Activated T-helper 1 cell treated with Interleukin-2 at 50 U/mL for 16 hours (primary cell): ENCODE measurements around the gene PARD3B.

Experiments used
- DNase-seq: peaks from one replicate; pipeline ENCODE4 v3.0.0-alpha.2; 2020; ENCODE audit warnings: low read depth

PARD3B gene

GRCh38 chr2:204840504-204840903 is 295.2 kb downstream of the PARD3B start:
- DNase-seq = no peak

GRCh38 chr2:204842068-204842467 is 296.8 kb downstream of the PARD3B start:
- no peak for DNase-seq

GRCh38 chr2:204842661-204843485 is 297.6 kb downstream of the PARD3B start:
- DNase-seq = no peak

- DNase-seq = no peak
These were observed 301.2 kb downstream of the PARD3B start for GRCh38 chr2:204846471-204846870.

- DNase-seq = no peak
These were observed 304.6 kb downstream of the PARD3B start for GRCh38 chr2:204849892-204850291.

- no peak for DNase-seq
These were observed 305.3 kb downstream of the PARD3B start for GRCh38 chr2:204850581-204850980.

DNA sequence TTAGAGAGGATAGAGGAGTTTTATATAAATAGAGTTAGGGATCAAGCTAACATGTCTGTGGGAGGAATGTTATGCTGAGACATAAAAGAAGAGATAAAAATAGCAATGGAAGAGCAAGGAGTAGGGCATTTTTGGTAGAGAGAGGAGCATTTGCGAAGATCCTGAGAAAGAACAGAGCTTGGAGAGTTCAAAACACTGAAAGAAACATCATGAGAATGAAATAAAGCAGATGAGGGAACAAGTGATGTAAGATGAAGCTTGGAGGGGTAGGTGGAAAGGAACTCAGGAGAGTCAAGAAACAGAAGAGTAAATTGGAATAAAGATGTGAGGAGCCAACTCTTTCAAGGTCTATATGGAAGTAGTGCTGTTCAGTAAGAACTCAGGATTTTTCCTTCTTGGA is 308.6 kb downstream of the PARD3B start:
- DNase-seq = no peak

- no peak for DNase-seq
These were observed 315.0 kb downstream of the PARD3B start for GRCh38 chr2:204860274-204860673.

DNA sequence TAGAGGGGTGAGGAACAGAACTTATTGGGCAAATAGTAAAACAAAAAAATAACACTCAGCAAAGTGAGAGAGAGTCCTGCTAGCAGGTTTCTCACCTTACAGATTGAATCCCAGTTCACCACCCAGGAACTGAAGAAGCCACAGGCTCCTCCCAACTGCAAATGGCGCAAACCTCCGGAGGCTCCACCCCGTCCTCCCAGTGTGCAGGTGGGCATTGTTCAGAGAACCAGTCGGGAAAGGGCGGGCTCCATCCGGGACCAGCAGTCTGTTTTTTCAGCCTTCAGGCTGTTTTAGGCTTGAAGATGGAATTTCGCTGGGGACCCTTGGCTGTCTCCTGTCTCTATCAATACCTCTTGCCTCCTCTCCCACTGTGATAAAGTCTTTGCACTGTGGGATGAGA is 317.5 kb downstream of the PARD3B start:
- no peak for DNase-seq

- DNase-seq = no peak
These were observed 318.1 kb downstream of the PARD3B start for GRCh38 chr2:204863336-204863735.

- DNase-seq = no peak
These were observed 324.0 kb downstream of the PARD3B start for GRCh38 chr2:204869132-204869823.

- DNase-seq = no peak
These were observed 324.8 kb downstream of the PARD3B start for GRCh38 chr2:204870053-204870452.

GRCh38 chr2:204871231-204871953 is 326.1 kb downstream of the PARD3B start:
- DNase-seq = no peak

DNA sequence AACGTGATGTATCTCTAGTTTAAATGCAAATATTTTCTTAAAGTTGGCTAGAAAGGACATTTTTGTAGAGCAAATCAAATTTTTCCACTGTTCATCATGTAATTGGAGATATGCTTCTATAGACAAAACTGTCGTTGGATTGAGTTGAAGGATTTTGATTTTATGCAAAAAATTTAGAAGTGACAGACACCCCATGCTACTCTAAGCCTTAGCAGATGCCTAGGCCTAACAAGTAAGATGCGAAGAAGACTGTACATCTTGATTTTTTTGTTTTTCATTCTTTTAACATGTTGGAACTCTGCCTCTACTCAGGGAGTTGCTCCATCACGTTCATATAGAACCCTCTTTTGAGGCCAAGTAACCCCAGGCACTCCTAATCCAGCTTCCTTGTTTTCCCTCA is 331.0 kb downstream of the PARD3B start:
- DNase-seq = no peak

DNA sequence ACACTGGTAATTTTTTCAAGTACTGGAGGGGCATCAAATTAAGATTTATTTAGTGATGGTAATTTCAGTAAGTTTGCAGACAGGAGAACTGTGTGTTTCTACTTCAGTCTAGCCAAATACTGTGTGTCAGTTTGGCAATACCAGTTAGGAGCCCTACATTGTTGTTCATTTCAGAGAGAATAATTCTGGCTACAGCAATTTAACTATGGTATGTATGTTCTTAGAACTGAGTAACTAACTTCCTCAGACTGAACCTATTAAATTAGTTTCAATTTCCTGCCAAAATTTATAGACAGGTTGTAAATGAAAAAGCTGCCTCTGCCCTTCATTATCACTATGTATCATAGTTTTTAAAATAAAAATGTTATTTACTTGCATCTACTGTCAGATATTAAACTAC is 332.4 kb downstream of the PARD3B start:
- no peak for DNase-seq

GRCh38 chr2:204880928-204881327 is 335.7 kb downstream of the PARD3B start:
- DNase-seq = no peak

DNA sequence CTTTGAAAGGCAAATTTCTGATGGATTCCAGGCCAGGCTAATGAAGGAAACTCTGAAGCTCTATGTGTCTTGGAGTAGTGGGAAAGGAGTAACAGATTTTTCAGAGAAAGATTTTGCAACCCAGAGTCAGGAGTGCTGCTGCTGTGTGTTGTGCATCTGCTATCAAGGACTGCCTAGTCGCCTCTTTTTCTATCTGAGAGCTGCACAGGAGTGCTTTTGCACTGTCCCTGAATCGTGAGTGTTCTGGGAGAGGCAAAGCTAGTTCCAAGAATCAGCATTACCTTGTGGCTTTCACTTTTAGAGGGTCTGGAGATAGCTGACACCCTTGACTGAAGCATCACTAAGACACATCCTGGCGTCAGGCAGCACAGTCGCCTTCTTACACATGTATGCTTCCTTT is 336.4 kb downstream of the PARD3B start:
- peak; percentile 1 for DNase-seq

DNA sequence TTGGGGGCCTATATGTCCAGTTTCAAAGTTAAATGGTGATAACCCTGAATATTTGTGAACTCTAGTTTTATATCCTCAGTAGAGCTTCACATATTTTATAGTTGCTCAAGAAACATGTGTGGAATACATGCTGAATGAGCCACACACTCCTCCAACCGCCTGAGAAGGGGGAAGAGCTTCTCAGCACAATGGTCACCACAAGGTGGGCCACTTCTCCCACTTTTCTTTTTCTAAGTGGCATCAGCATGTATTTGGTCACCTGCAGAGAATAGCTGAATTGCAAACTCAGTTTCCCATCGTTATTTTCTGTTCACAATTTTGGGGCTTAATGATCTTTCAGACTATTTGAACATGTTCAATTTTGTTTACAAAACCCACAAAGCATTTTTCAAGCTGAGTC is 340.5 kb downstream of the PARD3B start:
- no peak for DNase-seq

GRCh38 chr2:204886713-204887112 is 341.4 kb downstream of the PARD3B start:
- DNase-seq = no peak

DNA sequence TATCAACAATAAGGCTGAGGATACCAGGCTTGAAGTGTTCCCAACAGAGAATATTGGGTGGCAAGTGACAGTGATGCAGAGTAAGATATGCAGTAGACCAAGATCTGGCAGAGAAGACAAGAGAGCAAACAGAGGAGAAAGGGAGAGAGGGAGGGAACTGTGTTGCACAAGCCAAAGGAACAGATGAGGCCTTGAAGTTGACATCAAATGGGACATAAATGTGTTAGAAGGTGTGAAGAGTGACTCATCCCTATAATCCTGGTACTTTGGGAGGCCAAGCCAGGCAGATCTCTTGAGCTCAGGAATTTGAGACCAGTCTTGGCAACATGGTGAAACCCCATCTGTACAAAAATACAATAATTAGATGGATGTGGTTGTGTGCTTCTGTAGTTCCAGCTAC is 342.9 kb downstream of the PARD3B start:
- DNase-seq = no peak

- no peak for DNase-seq
These were observed 345.4 kb downstream of the PARD3B start for GRCh38 chr2:204890680-204891079.

DNA sequence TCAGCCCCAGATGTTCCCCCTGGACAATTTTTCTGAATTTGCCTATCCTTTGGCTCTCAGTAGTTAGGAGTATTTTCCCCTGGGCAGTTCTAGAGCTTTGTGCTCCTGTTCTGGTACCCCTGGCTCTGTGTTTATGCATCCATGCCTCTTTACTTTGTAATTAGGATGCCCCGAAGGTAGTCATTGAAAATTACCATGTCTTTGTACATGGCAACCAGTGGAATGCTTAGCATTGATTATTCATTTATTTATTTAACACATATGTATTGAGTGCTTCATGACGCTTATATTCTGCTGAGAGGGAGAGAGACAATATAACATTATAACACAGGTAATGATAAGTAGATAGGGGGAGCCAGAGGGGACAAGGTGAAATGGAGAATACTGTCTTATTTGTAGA is 346.5 kb downstream of the PARD3B start:
- no peak for DNase-seq
